Ishikawa (cell line): Measurements from ENCODE around the gene AGPAT4.

ENCODE experiments used
- CREB1 ChIP-seq: IDR thresholded peaks from 2 replicates; pipeline ENCODE4 v1.6.1; 2012; ENCODE audit warnings: low read depth
- EP300 ChIP-seq: IDR thresholded peaks from 2 replicates; pipeline ENCODE4 v1.6.1; 2012; ENCODE audit warnings: borderline replicate concordance
- TCF12 ChIP-seq: IDR thresholded peaks from 2 replicates; pipeline ENCODE4 v1.6.1; 2012; ENCODE audit warnings: low read depth
- YY1 ChIP-seq: IDR thresholded peaks from 2 replicates; pipeline ENCODE4 v1.6.1; 2012; ENCODE audit warnings: low read depth

- TF ChIP-seq CREB1 = no peak
- TF ChIP-seq EP300 = no peak
- no peak for TF ChIP-seq TCF12
- no peak for TF ChIP-seq YY1
These were observed 137.2 kb downstream of the AGPAT4 start for GRCh38 chr6:161136655-161137054.
